K562 (cell line): ENCODE results near the gene DAPK3. TPM values are rescaled to one million over a fixed set of nuclear protein-coding genes. Genes with fewer than 3 reads are reported as not detected.

ENCODE experiments used
- ATAC-seq: fragments of 200-7000 bp; cut with Tn5 transposase; 3 replicates; pipeline ENCODE4 v1.9.1; 2020; ENCODE audit warnings: moderate library complexity
- BruUV-seq: library from RNA; stranded (reverse); fragments of 400-500 nt; replicated peaks from 2 replicates; lab custom pipeline; 2021; lab: Mats Ljungman, UMichigan
- CTCF ChIA-PET: fragments of 300-600 bp; formaldehyde crosslinking; extraction: SDS; loops from one replicate; lab custom pipeline; 2021; ENCODE audit warnings: low intra/inter-chr PET ratio; lab: Yijun Ruan, JAX
- POLR2A ChIA-PET: fragments of 300-600, 350-650 bp; sonication (Branson Sonifier 250); formaldehyde crosslinking; extraction: SDS; loops from one replicate; lab custom pipeline; 2021; ENCODE audit warnings: antibody characterized with exemption, inconsistent platforms; lab: Yijun Ruan, JAX
- DNase-seq, 4 experiments: peaks; one replicate each; pipeline versions ENCODE4 v3.0.0 to v3.0.0-alpha.2; 2011 to 2018; ENCODE audit warnings: low spot score in 3 of 4, mixed read lengths in 3 of 4; ENCODE audit errors: extremely low read depth in 1 of 4
- FAIRE-seq: peaks from 2 replicates; lab custom pipeline; 2011; peaks lifted over from hg19 to GRCh38; lab: Jason Lieb, UNC
- H2AFZ ChIP-seq: 2 replicates; pipeline ENCODE4 v1.6.0; 2011; ENCODE audit warnings: low read depth, low read length, control low read depth, inconsistent platforms
- H3K27ac ChIP-seq: fragments of 200-600 bp; 3 replicates; pipeline ENCODE4 v1.8.0; 2011; ENCODE audit warnings: low read depth, mild to moderate bottlenecking, control low read depth, inconsistent platforms, low read length, moderate library complexity, mixed read lengths; ENCODE audit errors: extremely low read depth
- H3K27me3 ChIP-seq, 2 experiments: fragments of 300-600 bp in 1 of 2; 2 replicates in 1 of 2; 3 replicates in 1 of 2; pipeline versions ENCODE4 v1.6.0 to v1.8.0; 2011; ENCODE audit warnings: inconsistent platforms in 2 of 2, low read length in 2 of 2, mild to moderate bottlenecking in 1 of 2, mixed read lengths in 1 of 2, moderate library complexity in 1 of 2; ENCODE audit not compliant: control insufficient read depth in 2 of 2, insufficient read depth in 2 of 2
- H3K36me3 ChIP-seq: fragments of 300-600 bp; 3 replicates; pipeline ENCODE4 v1.8.0; 2011; ENCODE audit warnings: mild to moderate bottlenecking, low read length, inconsistent platforms; ENCODE audit not compliant: control insufficient read depth, insufficient read depth
- H3K4me1 ChIP-seq, 2 experiments: fragments of 200-600 bp in 1 of 2; replicated peaks in 1 of 2; 2 replicates in 1 of 2; 3 replicates in 1 of 2; pipeline versions ENCODE4 v1.5.1 to v1.8.0; 2011; ENCODE audit warnings: inconsistent platforms in 2 of 2, low read length in 2 of 2, mild to moderate bottlenecking in 1 of 2, mixed read lengths in 1 of 2, moderate library complexity in 1 of 2; ENCODE audit not compliant: control insufficient read depth in 2 of 2, insufficient read depth in 2 of 2
- H3K4me2 ChIP-seq: 2 replicates; pipeline ENCODE4 v1.6.1; 2011; ENCODE audit warnings: low read length, control low read depth, inconsistent platforms, mixed read lengths; ENCODE audit not compliant: insufficient read depth
- H3K4me3 ChIP-seq: fragments of 200-600 bp; sonication (generic), shearing (Covaris generic); 2 replicates; pipeline ENCODE4 v1.5.1; 2016; ENCODE audit warnings: control low read depth, inconsistent platforms
- H3K79me2 ChIP-seq: fragments of 200-600 bp; 3 replicates; pipeline ENCODE4 v1.8.0; 2011; ENCODE audit warnings: low read length, inconsistent platforms; ENCODE audit not compliant: control insufficient read depth, insufficient read depth
- H3K9ac ChIP-seq, 2 experiments: 2 replicates each; pipeline versions ENCODE4 v1.6.0 to v1.6.1; 2011; ENCODE audit warnings: low read depth in 2 of 2, low read length in 2 of 2, control low read depth in 1 of 2, inconsistent platforms in 1 of 2, mild to moderate bottlenecking in 1 of 2, mixed read lengths in 1 of 2; ENCODE audit not compliant: insufficient read depth in 1 of 2
- H3K9me1 ChIP-seq: one replicate; pipeline ENCODE4 v1.6.0; 2011; ENCODE audit warnings: inconsistent platforms, mild to moderate bottlenecking, low read length, moderate library complexity; ENCODE audit not compliant: control insufficient read depth, insufficient read depth
- H3K9me3 ChIP-seq: replicated peaks from 2 replicates; pipeline ENCODE4 v1.5.1; 2011; ENCODE audit warnings: low read depth, low read length, inconsistent platforms; ENCODE audit not compliant: control insufficient read depth, insufficient read depth
- H4K20me1 ChIP-seq: replicated peaks from 2 replicates; pipeline ENCODE4 v1.6.1; 2011; ENCODE audit warnings: low read length, inconsistent platforms, mixed read lengths; ENCODE audit not compliant: control insufficient read depth, insufficient read depth
- EGR1 ChIP-seq: fragments of 450-650 bp; conservative IDR thresholded peaks from 2 replicates; pipeline ENCODE4 v1.6.1; 2017; ENCODE audit warnings: mild to moderate bottlenecking
- PHF20 ChIP-seq: fragments of 450-650 bp; IDR thresholded peaks from 2 replicates; pipeline ENCODE4 v1.6.1; 2018; ENCODE audit not compliant: partially characterized antibody
- PRMT5 ChIP-seq: sonication (generic); formaldehyde crosslinking; IDR thresholded peaks from 2 replicates; pipeline ENCODE4 v1.5.0; 2020; ENCODE audit warnings: missing genetic modification reagents
- SMARCA5 ChIP-seq: fragments of 450-650 bp; IDR thresholded peaks from 2 replicates; pipeline ENCODE4 v1.6.1; 2016
- TAF9B ChIP-seq: fragments of 450-650 bp; IDR thresholded peaks from 2 replicates; pipeline ENCODE4 v1.6.1; 2018; ENCODE audit warnings: mild to moderate bottlenecking; ENCODE audit not compliant: partially characterized antibody
- ZBTB7A ChIP-seq: IDR thresholded peaks from 2 replicates; pipeline ENCODE4 v1.6.1; 2011; ENCODE audit warnings: low read depth, mild to moderate bottlenecking, low read length, moderate library complexity, borderline replicate concordance; ENCODE audit not compliant: control insufficient read depth
- WGBS: fragments of 100-300 bp; shearing (Covaris generic); methylation state at CpG from one replicate; pipeline ENCODE4 v1.1.6; 2016; ENCODE audit warnings: low coverage, mixed read lengths; ENCODE audit not compliant: insufficient coverage; ENCODE audit errors: missing lambda C conversion rate; 5-methylcytosine and 5-hydroxymethylcytosine counted together
- in situ Hi-C: fragments of 300-500 bp; cut with MboI; formaldehyde crosslinking; loops from 4 replicates; pipeline ENCODE4 v1.15.0; 2018; ENCODE audit warnings: inconsistent platforms, mixed read lengths
- intact Hi-C: fragments of 100-400 bp; cut with micrococcal nuclease; formaldehyde crosslinking; loops from 2 replicates; pipeline ENCODE4 v1.14.2; 2022
- polyA plus RNA-seq, 8 experiments: library from polyadenylated mRNA; depleted of rRNA in 4 of 8; stranded (reverse) in 5 of 8; unstranded in 3 of 8; fragments of >200 nt; fragmentation: Nextera tagmentation in 2 of 8; fragmentation: Illumina TruSeq in 1 of 8; extraction: Ambion mirVana in 2 of 8; extraction: Trizol in 1 of 8; gene quantifications; 2 replicates each; pipeline versions ENCODE4 v1.2.1 to v1.2.3, GENCODE V29; 2011 to 2014; ENCODE audit warnings: inconsistent platforms in 1 of 8, missing spikeins in 1 of 8
- total RNA-seq, 7 experiments: library from RNA; depleted of rRNA in 6 of 7; stranded (reverse); fragments of >200 nt in 6 of 7; fragmentation: Illumina TruSeq in 2 of 7; extraction: Trizol in 2 of 7; gene quantifications; 2 replicates each; pipeline versions ENCODE4 v1.2.1 to v1.2.3, GENCODE V29; 2011 to 2021; ENCODE audit warnings: low replicate concordance in 1 of 7
- TF ChIP-seq, protein P1 (sequence below), 3 experiments: fragments of 200-800 bp in 1 of 3; sonication (Bioruptor generic) in 1 of 3; sonication (generic) in 1 of 3; formaldehyde crosslinking in 1 of 3; IDR thresholded peaks; 2 replicates each; pipeline versions ENCODE4 v1.6.1 to v1.8.0; 2016 to 2022; ENCODE audit warnings: mild to moderate bottlenecking in 2 of 3, missing compliant biosample characterization in 2 of 3, missing genetic modification characterization in 2 of 3, missing genetic modification reagents in 1 of 3

Gene DAPK3
- total and polyA plus RNA-seq, 9 of the 15 experiments (the other 6 are each of a cell fraction or from before 2014, with no cell fraction given) = 0.14 to 63.4 (median 25.0) TPM

DNA sequence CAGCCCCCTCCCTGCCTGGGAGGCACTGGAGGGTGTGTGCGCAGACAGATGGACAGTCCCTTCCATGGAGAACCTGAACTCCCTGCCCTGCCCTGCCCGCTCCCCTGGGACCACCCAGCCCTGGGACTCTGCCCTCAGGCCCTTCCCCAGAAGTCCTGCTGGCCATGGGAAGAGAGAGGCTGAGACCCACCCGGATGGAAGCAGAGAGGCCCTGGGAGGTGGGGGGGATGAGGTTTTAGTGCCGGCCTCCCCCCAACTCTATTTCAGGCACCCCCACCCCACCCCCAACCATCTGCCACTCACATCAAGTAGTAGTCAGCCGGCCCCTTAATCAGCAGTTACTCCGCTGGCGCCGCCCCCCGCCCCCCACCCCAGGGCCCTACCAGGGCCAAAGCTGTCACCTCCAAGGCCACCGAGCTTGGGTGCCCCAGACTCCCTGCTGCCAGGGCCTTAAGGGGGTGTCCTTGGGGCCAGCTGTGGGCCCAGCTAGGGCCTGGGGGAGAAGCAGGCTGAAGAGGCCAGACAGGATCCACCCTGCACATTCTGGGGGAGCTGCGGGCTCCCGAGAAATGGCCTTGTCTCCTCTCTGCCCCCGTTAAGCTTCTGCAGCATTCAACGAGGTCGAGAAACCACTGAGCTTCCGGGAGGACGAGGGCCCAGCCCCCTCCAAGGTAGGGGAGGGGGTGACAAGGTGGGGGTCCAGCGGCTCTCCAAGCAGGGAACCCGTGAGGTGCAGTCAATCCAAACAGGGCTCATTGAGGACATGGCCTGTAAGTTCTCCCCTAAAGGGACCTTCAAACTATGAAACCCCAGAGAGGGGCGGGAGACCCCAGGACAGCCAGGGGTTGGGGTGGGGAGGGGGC is 20.7 kb downstream of the DAPK3 start:
- WGBS = 27% methylated on average over 13 of the region's 20 CpGs

More for the DNA sequence above, 20.7 kb downstream of the DAPK3 start:
- FAIRE-seq (peak; percentile 62), ATAC-seq (peak; percentile 4; the same call in 2 of the 3 replicates), DNase-seq (peak; percentile 30 to 64 (median 52))
- peak overlapping the region; percentile 60 for H3K27ac ChIP-seq
- H3K27me3 ChIP-seq = no peaks in the 10 kb centered on the region
- H3K4me3 ChIP-seq = no peak overlapping the region; the same call in 1 of the 2 replicates
- intact Hi-C loops = no loop called here
- no peaks in the 10 kb centered on the region for H3K9me3 ChIP-seq
- ChIA-PET POLR2A (interaction anchor here (0.6 to 2.1 kb wide), 6 partner anchors 19 to 86 kb away, joined by 3 to 9 read pairs (median 4); partner anchors contain the start of genes DAPK3 and EEF2), CTCF (no interaction called here)
- peak overlapping the region; percentile 62 to 91 for H3K9ac ChIP-seq
- peak overlapping the region; percentile 78 for H2AFZ ChIP-seq
- H4K20me1 ChIP-seq = peaks cover 4% of the 10 kb centered on the region; the same call in 1 of the 2 replicates
- H3K4me1 ChIP-seq = peaks cover 33 to 66% of the 10 kb centered on the region in 2 experiments
- peaks cover 7% of the 10 kb centered on the region for H3K9me1 ChIP-seq
- H3K36me3 ChIP-seq = no peaks in the 10 kb centered on the region
- no peaks in the 10 kb centered on the region for H3K79me2 ChIP-seq
- in situ Hi-C loops = no loop called here
- no peak for TF ChIP-seq EGR1
- peak; percentile 94 for TF ChIP-seq ZBTB7A
- TF ChIP-seq, protein P1, sequence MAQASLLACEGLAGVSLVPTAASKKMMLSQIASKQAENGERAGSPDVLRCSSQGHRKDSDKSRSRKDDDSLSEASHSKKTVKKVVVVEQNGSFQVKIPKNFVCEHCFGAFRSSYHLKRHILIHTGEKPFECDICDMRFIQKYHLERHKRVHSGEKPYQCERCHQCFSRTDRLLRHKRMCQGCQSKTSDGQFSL (CRISPR knock-in tag; IDR thresholded peaks at IDR 0.05) = no peak
- TF ChIP-seq, protein P1 (tag; IDR thresholded peaks at IDR 0.05) = peak in 1 of 2 experiments; percentile 47; a peak in 1 of 4 replicates
- no peak for TF ChIP-seq SMARCA5
- TF ChIP-seq PHF20 = no peak
- no peak for TF ChIP-seq PRMT5 (CRISPR knock-in tag)
- no peak for TF ChIP-seq TAF9B
- H3K4me2 ChIP-seq = peak overlapping the region; percentile 46
- BruUV-seq = no TSS peak
